GM23248 (cell line): ENCODE data around the gene SEMA5A. TPM values are rescaled to one million over a fixed set of nuclear protein-coding genes. Genes with fewer than 3 reads are reported as not detected.

ENCODE experiments used
- DNase-seq: peaks from one replicate; pipeline ENCODE4 v3.0.0-alpha.2; 2015
- H2AFZ ChIP-seq: fragments of 200-600 bp; sonication (generic); 2 replicates; pipeline ENCODE4 v1.6.1; 2016; ENCODE audit warnings: antibody characterized with exemption
- H3F3A ChIP-seq: fragments of 200-600 bp; sonication (generic); 2 replicates; pipeline ENCODE4 v1.6.1; 2016; ENCODE audit warnings: mild to moderate bottlenecking, antibody characterized with exemption, mixed run types; ENCODE audit not compliant: insufficient read depth
- H3K27ac ChIP-seq: fragments of 200-600 bp; sonication (generic); 2 replicates; pipeline ENCODE4 v1.5.1; 2016; ENCODE audit warnings: mild to moderate bottlenecking
- H3K27me3 ChIP-seq: fragments of 200-600 bp; sonication (generic); replicated peaks from 2 replicates; pipeline ENCODE4 v1.6.1; 2016; ENCODE audit warnings: mild to moderate bottlenecking; ENCODE audit not compliant: insufficient read depth
- H3K36me3 ChIP-seq: fragments of 200-600 bp; sonication (generic); 2 replicates; pipeline ENCODE4 v1.6.1; 2016; ENCODE audit warnings: low read depth, mild to moderate bottlenecking
- H3K4me1 ChIP-seq: fragments of 200-600 bp; sonication (generic); 2 replicates; pipeline ENCODE4 v1.6.1; 2016; ENCODE audit warnings: mild to moderate bottlenecking; ENCODE audit not compliant: insufficient read depth
- H3K4me2 ChIP-seq: fragments of 200-600 bp; sonication (generic); one replicate; pipeline ENCODE4 v1.6.1; 2016; ENCODE audit warnings: mild to moderate bottlenecking; ENCODE audit not compliant: unreplicated experiment
- H3K4me3 ChIP-seq: fragments of 200-600 bp; sonication (generic); 2 replicates; pipeline ENCODE4 v1.5.1; 2016; ENCODE audit warnings: mild to moderate bottlenecking
- H3K79me2 ChIP-seq: fragments of 200-600 bp; sonication (generic); 2 replicates; pipeline ENCODE4 v1.6.1; 2016; ENCODE audit warnings: mild to moderate bottlenecking; ENCODE audit not compliant: insufficient read depth
- H3K9ac ChIP-seq: fragments of 200-600 bp; sonication (generic); 2 replicates; pipeline ENCODE4 v1.6.1; 2016; ENCODE audit warnings: mild to moderate bottlenecking
- H3K9me2 ChIP-seq: fragments of 200-600 bp; sonication (generic); 2 replicates; pipeline ENCODE4 v1.6.1; 2016; ENCODE audit warnings: mixed run types, mild to moderate bottlenecking, moderate library complexity; ENCODE audit not compliant: insufficient read depth
- H3K9me3 ChIP-seq: fragments of 200-600 bp; sonication (generic); one replicate; pipeline ENCODE4 v1.6.1; 2017; ENCODE audit warnings: low read depth
- H4K20me1 ChIP-seq: fragments of 200-600 bp; sonication (generic); 2 replicates; pipeline ENCODE4 v1.6.0; 2016; ENCODE audit not compliant: insufficient read depth
- EZH2 ChIP-seq: fragments of 200-600 bp; sonication (generic); IDR thresholded peaks from 2 replicates; pipeline ENCODE4 v1.6.1; 2018; ENCODE audit warnings: antibody characterized with exemption, mild to moderate bottlenecking; ENCODE audit not compliant: insufficient read depth, poor library complexity, severe bottlenecking
- EZH2phosphoT487 ChIP-seq: fragments of 200-600 bp; sonication (generic); IDR thresholded peaks from 2 replicates; pipeline ENCODE4 v1.6.1; 2018; ENCODE audit warnings: antibody characterized with exemption, moderate library complexity, mild to moderate bottlenecking, low read depth; ENCODE audit not compliant: insufficient read depth
- WGBS, 2 experiments: methylation state at CpG; one replicate each; pipeline ENCODE4 v1.1.6; 2015 to 2017; ENCODE audit warnings: low lambda C conversion rate in 2 of 2, low coverage in 1 of 2; ENCODE audit errors: missing lambda C conversion rate in 2 of 2; 5-methylcytosine and 5-hydroxymethylcytosine counted together
- in situ Hi-C: fragments of 300-500 bp; cut with MboI; formaldehyde crosslinking; loops from 2 replicates; pipeline ENCODE4 v1.15.0; 2020
- polyA plus RNA-seq: library from polyadenylated mRNA; unstranded; fragments of >200 nt; fragmentation: Nextera tagmentation; extraction: Ambion mirVana; gene quantifications from 2 replicates; pipeline ENCODE4 v1.2.1, GENCODE V29; 2016
- total RNA-seq: library from RNA; depleted of rRNA; stranded (reverse); fragments of >200 nt; shearing (Covaris generic); gene quantifications from 2 replicates; pipeline ENCODE4 v1.2.3, GENCODE V29; 2014

The SEMA5A gene
- total and polyA plus RNA-seq, 2 experiments from 2014 or later: 33.5 to 38.2 TPM

DNA sequence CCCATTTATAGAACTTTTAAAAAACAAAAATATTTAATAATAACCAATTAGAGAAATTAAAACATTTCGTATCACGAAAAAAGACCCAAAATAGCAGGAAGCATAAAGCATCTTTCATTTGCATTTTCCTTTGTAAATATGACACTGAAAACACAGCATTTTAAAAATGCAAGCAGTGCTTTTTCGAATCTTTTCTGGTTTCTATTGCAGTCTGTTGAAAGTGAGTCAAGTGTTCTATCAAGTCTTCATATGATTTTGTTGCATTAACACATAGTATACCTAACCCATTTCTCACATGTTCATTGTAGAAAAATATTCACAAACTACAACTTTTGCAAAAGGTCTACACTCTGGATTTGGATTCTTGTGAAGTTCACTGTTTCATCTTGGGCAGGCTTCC is 198.8 kb downstream of the SEMA5A start:
- Histone ChIP-seq H2AFZ (no peak overlapping the region), H3K4me2 (no peak overlapping the region), H3K9ac (no peak overlapping the region), H4K20me1 (no peaks in the 10 kb centered on the region), H3K9me3 (no peaks in the 10 kb centered on the region), H3F3A (peaks cover 57% of the 10 kb centered on the region), H3K27ac (peak overlapping the region; percentile 77), H3K36me3 (no peaks in the 10 kb centered on the region), H3K27me3 (no peaks in the 10 kb centered on the region), H3K4me3 (no peak overlapping the region), H3K4me1 (peaks cover 70% of the 10 kb centered on the region), H3K79me2 (no peaks in the 10 kb centered on the region), H3K9me2 (no peaks in the 10 kb centered on the region)
- in situ Hi-C loops: no loop called here
- no peak for TF ChIP-seq EZH2phosphoT487
- no peak for DNase-seq
- 97 to 100% methylated on average over 3 of the region's 3 CpGs for WGBS, 2 experiments

DNA sequence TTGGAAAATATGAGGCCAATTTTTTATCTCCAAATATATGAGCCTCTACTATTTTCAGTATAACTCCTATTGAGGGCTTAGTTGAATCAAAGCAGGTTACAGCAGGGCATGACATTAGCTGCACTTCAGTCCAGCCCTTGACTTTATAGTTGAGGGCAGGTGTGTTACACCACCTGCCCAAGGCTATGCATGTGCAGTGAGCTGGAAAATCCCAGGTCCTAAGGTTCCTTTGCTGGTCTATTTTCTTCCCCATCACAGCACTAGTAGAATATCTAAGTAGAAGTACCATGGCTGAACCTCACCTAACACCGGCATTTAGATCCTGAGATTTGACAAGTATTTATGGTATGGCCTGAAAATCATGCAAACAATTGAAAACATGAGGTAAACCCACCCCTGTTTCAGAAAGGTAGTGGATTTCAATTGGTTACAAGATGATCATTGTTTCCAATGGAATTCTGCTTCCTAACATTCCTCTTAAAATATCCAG is 201.1 kb downstream of the SEMA5A start:
- peaks cover 35% of the 10 kb centered on the region for H3F3A ChIP-seq
- no peaks in the 10 kb centered on the region for H3K9me3 ChIP-seq
- H3K4me3 ChIP-seq: no peak overlapping the region
- WGBS, 2 experiments: 88 to 92% methylated on average over 1 of the region's 1 CpG
- no peak for DNase-seq
- no peaks in the 10 kb centered on the region for H3K27me3 ChIP-seq
- in situ Hi-C loops: no loop called here
- H2AFZ ChIP-seq: no peak overlapping the region
- no peaks in the 10 kb centered on the region for H3K36me3 ChIP-seq
- TF ChIP-seq EZH2 (no peak), EZH2phosphoT487 (no peak)
- H4K20me1 ChIP-seq: no peaks in the 10 kb centered on the region
- no peak overlapping the region for H3K4me2 ChIP-seq
- H3K9me2 ChIP-seq: no peaks in the 10 kb centered on the region
- peaks cover 47% of the 10 kb centered on the region for H3K4me1 ChIP-seq
- H3K27ac ChIP-seq: no peak overlapping the region
- H3K79me2 ChIP-seq: peaks cover 13% of the 10 kb centered on the region; the same call in 1 of the 2 replicates
- no peak overlapping the region for H3K9ac ChIP-seq

DNA sequence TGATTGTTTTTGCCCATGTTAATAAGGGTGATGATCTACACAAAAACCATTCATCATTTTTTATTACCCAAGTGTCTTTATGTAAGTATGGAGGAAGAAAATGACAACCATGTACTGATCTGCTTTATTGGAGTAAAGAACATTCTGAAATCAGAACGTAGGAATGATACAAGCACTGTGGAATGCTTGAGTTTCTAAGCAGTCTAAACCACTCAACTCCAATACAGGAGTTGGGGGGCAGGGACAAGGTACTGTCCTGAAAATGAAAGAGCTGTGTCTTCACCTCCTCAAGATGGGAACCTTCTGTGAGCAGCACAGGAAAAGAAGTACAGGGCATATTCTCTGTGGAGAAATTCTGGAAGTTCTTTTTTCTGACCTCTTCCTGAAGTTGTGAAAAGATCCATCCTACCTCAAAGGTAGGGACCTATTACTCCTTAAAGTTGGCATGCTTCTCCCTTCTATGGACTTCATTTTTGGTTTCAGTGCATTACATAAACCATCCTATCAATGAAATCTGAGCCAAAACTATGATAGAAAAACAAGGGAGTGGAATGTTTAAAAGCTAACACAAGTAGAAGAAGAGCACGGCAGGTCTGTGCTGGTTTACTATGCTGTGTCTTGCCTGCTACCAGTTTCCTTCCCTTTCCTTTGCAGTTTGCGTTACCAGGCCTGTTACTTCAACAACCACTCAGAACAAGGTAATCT is 202.6 kb downstream of the SEMA5A start:
- peak overlapping the region; percentile 48 for H3K4me2 ChIP-seq
- in situ Hi-C loops: no loop called here
- no peak overlapping the region for H3K27ac ChIP-seq

DNA sequence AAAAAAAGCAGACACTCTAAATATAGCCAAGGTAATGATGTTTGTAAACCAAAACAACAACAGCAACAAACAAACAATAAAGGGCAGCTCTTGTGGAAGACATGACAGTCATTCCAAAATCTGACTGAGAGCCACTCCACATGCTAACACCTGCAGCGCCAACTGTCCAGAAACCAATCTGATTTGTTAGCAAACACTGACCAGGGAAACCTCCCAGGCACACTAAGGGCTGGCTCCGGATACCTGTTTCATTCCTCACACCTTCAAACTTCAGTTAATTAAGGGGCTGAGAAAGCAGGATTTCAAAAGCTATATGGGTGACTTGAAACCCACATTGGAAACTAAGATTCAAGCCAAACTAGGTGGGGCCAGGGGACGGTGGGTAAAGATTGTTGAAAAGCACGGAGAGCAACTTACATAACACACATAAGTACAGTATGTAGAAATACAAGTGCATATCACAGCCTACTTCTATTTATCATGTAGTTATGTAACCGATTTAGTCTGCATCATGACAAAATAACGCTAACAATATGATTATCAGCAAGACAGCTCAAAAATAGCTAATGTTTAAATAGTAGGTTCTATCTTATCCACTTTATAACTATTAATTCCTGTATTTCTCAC is 203.6 kb downstream of the SEMA5A start:
- peak overlapping the region; percentile 48 for H3K4me2 ChIP-seq
- peaks cover 28% of the 10 kb centered on the region for H3F3A ChIP-seq
- 94 to 98% methylated on average over 6 of the region's 6 CpGs for WGBS, 2 experiments
- no peaks in the 10 kb centered on the region for H4K20me1 ChIP-seq
- H2AFZ ChIP-seq: no peak overlapping the region
- no peak for DNase-seq
- in situ Hi-C loops: no loop called here
- H3K4me3 ChIP-seq: no peak overlapping the region
- TF ChIP-seq EZH2phosphoT487: no peak
- no peak for TF ChIP-seq EZH2
- peaks cover 13% of the 10 kb centered on the region; the same call in 1 of the 2 replicates for H3K79me2 ChIP-seq
- H3K27ac ChIP-seq: no peak overlapping the region
- peaks cover 38% of the 10 kb centered on the region for H3K4me1 ChIP-seq
- H3K9ac ChIP-seq: no peak overlapping the region
- no peaks in the 10 kb centered on the region for H3K27me3 ChIP-seq
- no peaks in the 10 kb centered on the region for H3K9me3 ChIP-seq
- no peaks in the 10 kb centered on the region for H3K36me3 ChIP-seq
- no peaks in the 10 kb centered on the region for H3K9me2 ChIP-seq

More for the DNA sequence above, 202.6 kb downstream of the SEMA5A start:
- peak; percentile 54 for DNase-seq
- Histone ChIP-seq H3K36me3 (no peaks in the 10 kb centered on the region), H3K9me3 (no peaks in the 10 kb centered on the region), H3K4me3 (no peak overlapping the region), H3F3A (peaks cover 27% of the 10 kb centered on the region), H3K9me2 (no peaks in the 10 kb centered on the region), H3K4me1 (peaks cover 38% of the 10 kb centered on the region), H3K9ac (no peak overlapping the region), H4K20me1 (no peaks in the 10 kb centered on the region), H3K79me2 (peaks cover 13% of the 10 kb centered on the region; the same call in 1 of the 2 replicates), H3K27me3 (no peaks in the 10 kb centered on the region), H2AFZ (no peak overlapping the region)
- no peak for TF ChIP-seq EZH2phosphoT487
- no peak for TF ChIP-seq EZH2
- WGBS, 2 experiments: 61 to 67% methylated on average over 3 of the region's 3 CpGs
